AG10803 (cell line): ENCODE measurements around the gene B4GALT1.
A peak's percentile ranks its signal among the peaks of the same experiment; 100 is the strongest.

Experiments
- DNase-seq: peaks from one replicate; pipeline ENCODE4 v3.0.0; 2010; ENCODE audit warnings: low read depth
- H3K4me3 ChIP-seq: 2 replicates; pipeline ENCODE4 v1.5.1; 2011; ENCODE audit warnings: mild to moderate bottlenecking, low read length, control low read depth
- TF ChIP-seq, protein P1 (sequence below): conservative IDR thresholded peaks from 2 replicates; pipeline ENCODE4 v1.5.1; 2011; ENCODE audit warnings: mild to moderate bottlenecking, low read length, control low read depth, inconsistent platforms

The B4GALT1 gene

DNA sequence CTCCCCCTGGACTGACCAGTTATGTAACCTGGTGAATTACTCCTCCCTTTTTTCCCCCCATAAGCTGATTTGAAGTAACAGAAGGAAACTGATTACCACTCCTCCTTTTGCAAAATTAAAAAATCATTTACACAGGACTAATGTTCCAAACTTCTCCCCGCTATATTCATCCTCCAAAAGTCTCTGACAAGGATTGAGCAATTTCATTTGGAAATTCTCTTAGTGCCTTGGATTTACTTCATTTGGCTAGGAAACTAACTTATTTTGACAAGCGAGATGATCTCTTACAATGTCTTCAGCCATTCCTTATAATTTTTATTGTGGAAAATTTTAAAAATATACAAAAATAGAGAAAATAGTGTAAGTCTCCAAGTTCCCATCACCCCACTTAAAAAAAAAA is 15.4 kb upstream of the B4GALT1 start:
- TF ChIP-seq, protein P1, sequence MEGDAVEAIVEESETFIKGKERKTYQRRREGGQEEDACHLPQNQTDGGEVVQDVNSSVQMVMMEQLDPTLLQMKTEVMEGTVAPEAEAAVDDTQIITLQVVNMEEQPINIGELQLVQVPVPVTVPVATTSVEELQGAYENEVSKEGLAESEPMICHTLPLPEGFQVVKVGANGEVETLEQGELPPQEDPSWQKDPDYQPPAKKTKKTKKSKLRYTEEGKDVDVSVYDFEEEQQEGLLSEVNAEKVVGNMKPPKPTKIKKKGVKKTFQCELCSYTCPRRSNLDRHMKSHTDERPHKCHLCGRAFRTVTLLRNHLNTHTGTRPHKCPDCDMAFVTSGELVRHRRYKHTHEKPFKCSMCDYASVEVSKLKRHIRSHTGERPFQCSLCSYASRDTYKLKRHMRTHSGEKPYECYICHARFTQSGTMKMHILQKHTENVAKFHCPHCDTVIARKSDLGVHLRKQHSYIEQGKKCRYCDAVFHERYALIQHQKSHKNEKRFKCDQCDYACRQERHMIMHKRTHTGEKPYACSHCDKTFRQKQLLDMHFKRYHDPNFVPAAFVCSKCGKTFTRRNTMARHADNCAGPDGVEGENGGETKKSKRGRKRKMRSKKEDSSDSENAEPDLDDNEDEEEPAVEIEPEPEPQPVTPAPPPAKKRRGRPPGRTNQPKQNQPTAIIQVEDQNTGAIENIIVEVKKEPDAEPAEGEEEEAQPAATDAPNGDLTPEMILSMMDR: no peak
- DNase-seq: no peak
- H3K4me3 ChIP-seq: no peak overlapping the region

DNA sequence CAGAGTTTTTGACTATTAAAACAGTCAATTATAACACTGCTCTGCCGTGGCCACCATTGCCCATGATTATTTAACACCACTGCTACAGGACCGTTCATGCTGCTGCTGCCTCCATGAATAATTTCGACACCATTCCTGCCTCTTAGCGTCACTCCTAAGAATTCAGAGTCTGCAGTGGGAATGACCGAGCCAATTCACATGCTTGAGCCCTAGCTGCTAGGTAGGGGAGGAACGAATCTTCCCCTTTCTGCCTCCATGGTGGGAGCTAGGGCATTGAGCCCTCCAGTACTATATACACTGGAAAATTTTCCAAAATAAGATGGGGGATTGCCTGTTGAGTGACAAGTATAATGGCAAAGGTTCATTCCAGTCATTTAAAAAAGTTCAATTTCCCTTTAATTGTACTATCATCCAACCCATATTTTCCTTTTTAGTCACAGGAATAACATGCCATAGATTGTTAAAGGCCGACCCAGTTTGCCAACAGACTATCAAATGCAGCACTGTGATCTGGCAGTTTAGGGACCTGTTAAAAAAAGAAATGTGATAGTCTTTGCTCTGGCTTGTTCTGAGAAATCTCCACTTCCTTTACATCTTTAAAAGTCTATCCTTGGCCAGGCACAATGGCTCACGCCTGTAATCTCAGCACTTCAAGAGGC is 13.5 kb upstream of the B4GALT1 start:
- TF ChIP-seq, protein P1: no peak
- peak; percentile 73 for DNase-seq
- no peak overlapping the region for H3K4me3 ChIP-seq

DNA sequence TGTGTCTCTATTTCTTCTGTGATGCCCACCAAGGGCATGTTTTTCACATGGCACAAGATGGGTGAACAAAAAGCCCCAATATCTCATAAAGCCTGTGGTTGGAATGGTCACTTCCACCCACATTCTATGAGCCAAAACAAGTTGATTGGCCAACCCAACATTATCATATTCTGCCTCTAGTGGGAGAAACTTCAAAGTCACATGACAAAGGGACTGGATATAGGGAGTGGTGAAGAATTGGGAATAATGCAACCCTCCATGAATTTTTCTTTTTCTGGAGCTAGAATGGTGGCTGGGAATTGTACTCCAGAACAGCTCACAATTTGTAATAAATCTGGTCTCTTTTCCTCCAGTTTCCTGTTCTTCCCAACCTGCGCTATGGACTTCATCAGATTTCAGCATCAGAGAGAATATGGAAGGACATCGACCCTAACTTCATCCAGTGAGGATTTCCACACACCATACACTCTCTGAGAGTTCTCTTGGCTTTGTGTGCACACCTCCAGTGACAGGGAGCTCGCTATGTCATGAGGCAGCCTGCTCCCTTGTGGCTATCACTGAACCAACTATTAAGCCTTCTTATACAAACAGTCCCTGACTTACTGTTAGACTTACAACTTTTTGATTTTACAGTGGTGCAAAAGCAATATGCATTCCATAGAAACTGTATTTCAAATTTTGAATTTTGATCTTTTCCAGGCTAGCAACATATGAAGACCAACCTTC is 12.0 kb upstream of the B4GALT1 start:
- H3K4me3 ChIP-seq: no peak overlapping the region
- TF ChIP-seq, protein P1: no peak
- DNase-seq: no peak

DNA sequence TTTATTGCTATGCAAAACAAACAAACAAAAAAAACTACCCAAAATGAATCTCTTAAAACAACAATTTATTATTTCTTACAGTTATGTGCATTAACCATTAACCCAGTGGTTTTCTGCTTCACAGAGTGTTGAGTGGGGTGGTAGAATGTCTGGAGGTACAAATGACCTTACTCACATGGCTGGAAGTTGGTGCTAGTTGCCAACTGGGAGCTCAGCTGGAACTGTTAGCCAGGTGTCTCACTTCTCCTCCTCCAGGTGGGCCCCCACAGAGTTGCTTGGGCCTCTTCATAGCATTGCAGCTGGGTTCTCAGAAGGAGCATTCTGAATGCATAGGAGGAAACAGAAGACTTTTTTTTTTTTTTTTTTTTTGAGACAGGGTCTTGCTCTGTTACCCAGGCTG is 10.5 kb upstream of the B4GALT1 start:
- DNase-seq: no peak
- no peak overlapping the region for H3K4me3 ChIP-seq
- TF ChIP-seq, protein P1: no peak

DNA sequence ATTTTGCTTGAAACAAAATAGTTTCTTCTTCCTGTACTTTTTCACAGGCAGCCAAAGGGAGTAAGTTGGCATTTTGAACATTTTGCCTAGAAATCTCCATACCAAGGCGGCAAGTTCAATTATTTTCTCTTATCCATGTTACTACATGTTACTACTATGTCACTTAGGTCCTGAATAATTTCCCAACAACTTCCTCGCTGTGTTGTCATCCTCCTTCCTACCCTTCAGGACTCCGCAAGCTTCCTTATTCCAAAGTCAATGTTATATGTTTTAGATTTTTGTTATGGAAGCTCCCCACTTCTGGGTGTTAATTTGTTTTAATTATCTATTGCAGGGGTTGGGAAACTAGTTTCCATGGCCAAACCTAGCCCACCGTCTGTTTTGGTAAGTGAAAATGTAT is 9.9 kb upstream of the B4GALT1 start:
- DNase-seq: no peak
- H3K4me3 ChIP-seq: no peak overlapping the region
- TF ChIP-seq, protein P1: no peak

DNA sequence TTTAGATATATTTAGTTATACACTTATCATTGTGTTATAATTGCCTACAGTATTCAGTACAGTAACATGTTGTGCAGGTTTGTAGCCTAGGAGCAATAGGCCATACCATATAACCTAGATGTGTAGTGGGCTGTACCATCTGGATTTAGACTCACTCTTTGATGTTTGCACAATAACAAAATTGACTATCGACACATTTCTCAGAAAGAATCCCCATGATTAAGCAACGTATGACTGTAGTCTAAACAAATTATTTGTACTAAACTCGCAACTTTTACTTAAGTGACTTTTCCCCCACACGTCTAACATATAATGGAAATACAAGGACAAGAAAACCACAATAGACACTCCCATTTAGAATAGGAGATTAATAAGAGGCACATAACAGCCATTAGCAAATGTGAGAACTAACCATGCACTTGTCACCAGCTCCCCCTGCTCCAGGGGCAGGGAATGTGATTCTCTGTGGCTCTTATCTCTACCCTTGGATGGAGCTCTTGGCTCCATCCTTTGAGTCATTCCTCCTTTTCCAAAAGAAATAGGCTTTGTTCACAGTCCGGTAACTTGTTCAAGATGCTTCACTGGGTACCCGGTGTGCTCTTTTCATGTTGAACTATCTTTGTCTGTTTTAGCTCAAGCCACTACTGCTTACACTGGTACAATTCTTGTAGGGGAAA is 8.7 kb upstream of the B4GALT1 start:
- TF ChIP-seq, protein P1: no peak
- DNase-seq: no peak
- no peak overlapping the region for H3K4me3 ChIP-seq
